ENCODE results near the gene CDKAL1.

The CDKAL1 gene

DNA sequence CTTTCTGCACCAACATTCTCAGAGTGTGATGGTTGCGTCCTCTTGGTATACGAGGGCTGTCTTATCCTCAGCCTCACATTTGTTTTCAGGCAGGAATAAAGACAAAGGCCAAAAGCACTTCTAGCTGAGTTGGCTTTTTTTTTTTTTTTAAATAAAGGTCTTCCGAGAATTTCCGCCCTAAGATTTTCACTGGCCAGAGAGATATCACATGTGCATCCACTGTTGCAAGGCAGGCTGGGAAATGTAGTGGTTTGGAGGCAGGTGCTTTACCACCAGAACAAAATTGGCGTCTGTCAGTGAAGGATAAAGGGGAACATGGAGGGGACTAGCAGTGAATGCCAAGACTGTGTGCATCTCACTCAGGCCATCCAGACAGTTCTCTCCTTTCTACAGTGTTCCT lies 724.4 kb downstream of the CDKAL1 start:
- no peak for DNase-seq (ENCODE audit: low read depth)

- DNase-seq (ENCODE audit: low read depth), result no peak
Observed at GRCh38 chr6:21259660-21260059, 725.4 kb downstream of the CDKAL1 start.

- no peak for DNase-seq (ENCODE audit: low read depth)
Observed at GRCh38 chr6:21262504-21262903, 728.2 kb downstream of the CDKAL1 start.

DNA sequence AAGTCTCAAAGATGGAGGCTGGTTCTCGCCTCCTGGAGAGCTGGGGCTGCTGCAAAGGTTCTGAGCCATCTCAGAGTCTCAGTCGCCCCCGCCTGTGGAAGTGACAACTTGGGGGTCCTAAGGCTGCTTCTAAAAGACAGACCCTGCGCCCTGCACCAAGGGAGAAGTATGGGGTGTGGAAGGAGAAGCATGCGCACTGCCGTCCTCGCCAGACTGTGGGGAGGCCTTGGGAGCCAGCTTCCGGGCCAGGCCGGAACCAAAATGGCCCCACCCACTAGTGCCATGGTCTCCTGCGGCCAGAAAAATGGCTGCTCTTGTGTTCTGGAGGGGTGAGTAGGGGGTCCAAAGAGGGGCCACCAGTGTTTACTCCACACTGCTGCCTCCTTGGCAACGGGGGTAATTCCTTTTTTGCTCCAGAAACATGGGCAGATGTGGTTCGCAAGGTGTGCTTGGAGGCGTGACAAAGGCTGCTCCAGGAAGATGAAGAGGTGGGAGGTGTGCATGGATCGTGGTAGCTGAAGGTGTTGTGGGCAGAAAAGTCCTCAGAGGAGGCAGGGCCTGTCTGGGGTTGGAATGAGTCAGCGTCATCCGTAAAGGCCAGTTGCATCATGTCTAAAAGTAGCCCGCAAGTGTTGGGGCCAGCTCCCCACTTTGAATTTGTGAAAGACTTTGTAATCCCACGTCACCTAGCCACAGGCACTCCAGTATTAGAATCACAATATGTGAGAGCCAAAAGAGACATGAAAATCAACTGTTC lies 729.5 kb downstream of the CDKAL1 start:
- DNase-seq (ENCODE audit: low read depth), result no peak

GRCh38 chr6:21264288-21265033 lies 730.2 kb downstream of the CDKAL1 start:
- no peak for DNase-seq (ENCODE audit: low read depth)

DNA sequence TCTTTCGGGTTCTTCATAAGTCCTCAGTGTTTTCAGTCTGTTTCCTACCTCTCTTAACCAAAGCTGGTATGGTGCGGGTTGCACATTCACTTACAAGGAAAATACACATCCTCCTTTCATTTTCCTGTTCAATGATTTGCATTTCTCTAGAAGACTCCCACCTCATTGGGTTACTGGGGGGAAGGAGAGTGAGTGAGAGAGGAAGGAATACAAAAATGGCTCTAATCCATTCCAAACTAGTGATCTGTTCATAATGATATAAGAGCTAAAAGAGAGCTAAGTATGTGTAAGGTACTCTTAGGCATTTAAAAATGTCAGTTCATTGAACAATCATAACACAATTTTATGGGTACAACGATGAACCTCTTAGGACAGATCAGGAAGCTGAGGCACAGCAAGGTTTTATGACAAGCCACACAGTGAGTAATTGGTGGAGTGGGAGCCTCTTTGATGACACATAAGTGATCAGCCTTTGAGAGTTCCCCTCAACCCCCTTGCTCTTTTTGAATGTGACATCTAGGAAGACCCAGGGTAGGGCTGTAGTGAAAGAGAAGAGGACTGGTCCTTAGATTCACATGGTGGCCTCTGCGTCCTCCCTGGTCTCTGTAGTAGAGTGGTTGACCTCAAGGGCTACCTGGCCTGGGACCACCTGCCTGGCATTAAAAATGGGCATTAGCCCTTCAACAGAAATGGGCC lies 730.9 kb downstream of the CDKAL1 start:
- no peak for DNase-seq (ENCODE audit: low read depth)

GRCh38 chr6:21265730-21266044 lies 731.4 kb downstream of the CDKAL1 start:
- DNase-seq (ENCODE audit: low read depth), result no peak

DNA sequence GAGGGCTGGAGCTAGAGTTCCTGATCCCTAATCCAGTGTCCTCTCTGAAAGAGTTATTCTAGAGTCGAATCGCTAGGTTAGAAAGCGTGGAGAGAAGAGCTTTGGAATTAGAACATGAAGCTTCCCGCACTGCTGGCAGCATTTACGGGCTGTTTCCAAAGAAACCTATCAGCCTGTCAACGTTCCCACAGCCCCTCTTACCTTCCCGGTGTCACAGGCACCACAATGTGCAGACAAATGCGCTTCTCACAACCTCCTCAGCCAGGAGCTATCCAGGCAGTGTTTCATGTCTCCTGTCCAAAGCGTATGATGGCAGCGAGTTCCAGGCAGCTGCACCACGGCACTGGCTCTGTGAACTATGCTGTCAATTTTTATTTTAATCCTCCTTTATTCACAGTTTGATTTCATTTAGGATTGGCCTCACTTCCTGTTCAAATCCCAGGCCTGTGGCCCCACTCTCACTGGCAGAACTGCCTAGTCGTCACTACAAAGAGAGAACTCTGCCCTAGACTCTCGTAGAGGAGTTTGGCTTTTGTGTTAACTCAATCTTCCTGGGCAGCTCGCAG lies 736.5 kb downstream of the CDKAL1 start:
- DNase-seq (ENCODE audit: low read depth), result no peak

GRCh38 chr6:21271428-21272155 lies 737.3 kb downstream of the CDKAL1 start:
- no peak for DNase-seq (ENCODE audit: low read depth)

DNA sequence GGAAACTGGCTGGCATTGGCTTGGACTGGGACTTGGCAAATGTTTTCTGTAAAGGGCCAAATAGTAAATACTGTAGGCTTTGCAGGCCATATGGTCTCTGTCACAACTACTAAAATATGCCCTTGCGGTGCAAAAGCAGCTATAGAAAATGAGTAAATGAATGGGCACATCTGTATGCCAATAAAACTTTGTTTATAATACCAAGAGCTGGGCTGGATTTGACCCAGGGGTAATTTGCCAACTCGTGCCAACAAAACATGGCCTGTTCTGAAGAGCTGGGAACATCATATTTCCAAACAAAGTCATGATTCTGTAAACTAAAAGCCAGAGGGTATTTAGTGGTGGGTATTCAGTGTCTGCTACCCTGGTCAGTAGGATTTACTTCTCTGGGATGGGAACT lies 739.2 kb downstream of the CDKAL1 start:
- no peak for DNase-seq (ENCODE audit: low read depth)

GRCh38 chr6:21274851-21275250 lies 740.6 kb downstream of the CDKAL1 start:
- no peak for DNase-seq (ENCODE audit: low read depth)

GRCh38 chr6:21277601-21278374 lies 743.5 kb downstream of the CDKAL1 start:
- no peak for DNase-seq (ENCODE audit: low read depth)

DNA sequence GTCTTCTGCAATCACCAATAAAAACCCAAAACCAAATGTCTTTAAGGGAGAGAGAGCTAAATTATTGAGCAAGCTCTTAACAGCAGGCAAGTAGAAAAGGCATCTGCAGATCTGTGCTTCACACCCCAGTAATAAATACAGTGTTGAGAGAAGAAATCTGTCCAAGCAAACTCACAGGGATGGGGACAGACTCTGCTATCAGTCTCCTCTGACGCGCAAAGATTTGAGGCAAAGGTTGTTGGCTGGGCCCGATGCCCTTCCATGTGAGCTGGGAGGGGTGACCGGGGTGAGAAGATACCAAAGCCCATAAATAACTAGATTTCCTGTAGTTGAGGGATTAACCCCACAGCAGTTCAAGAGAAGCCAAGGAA lies 744.1 kb downstream of the CDKAL1 start:
- DNase-seq (ENCODE audit: low read depth), result no peak

- no peak for DNase-seq (ENCODE audit: low read depth)
Observed at GRCh38 chr6:21279619-21280018, 745.4 kb downstream of the CDKAL1 start.

GRCh38 chr6:21281366-21281765 lies 747.1 kb downstream of the CDKAL1 start:
- no peak for DNase-seq (ENCODE audit: low read depth)
